GM19025 (cell line): ENCODE results near the gene ZBTB16.

Experiments used
- ATAC-seq: cut with Tn5 transposase; IDR thresholded peaks from one replicate; pipeline ENCODE4 v1.9.1; 2021; ENCODE audit warnings: mild to moderate bottlenecking, low read depth, moderate library complexity; ENCODE audit not compliant: unreplicated experiment

The ZBTB16 gene

GRCh38 chr11:114161486-114162250 lies 102.2 kb downstream of the ZBTB16 start:
- ATAC-seq: no peak

GRCh38 chr11:114162719-114163123 lies 103.2 kb downstream of the ZBTB16 start:
- ATAC-seq: no peak

GRCh38 chr11:114163229-114163631 lies 103.7 kb downstream of the ZBTB16 start:
- ATAC-seq: no peak

- no peak for ATAC-seq
These were observed 104.4 kb downstream of the ZBTB16 start for GRCh38 chr11:114163830-114164401.

GRCh38 chr11:114164546-114164945 lies 105.0 kb downstream of the ZBTB16 start:
- no peak for ATAC-seq

GRCh38 chr11:114165326-114166230 lies 106.1 kb downstream of the ZBTB16 start:
- no peak for ATAC-seq

GRCh38 chr11:114166362-114166761 lies 106.9 kb downstream of the ZBTB16 start:
- ATAC-seq: no peak

- ATAC-seq: no peak
These were observed 107.4 kb downstream of the ZBTB16 start for GRCh38 chr11:114166897-114167323.

- ATAC-seq: no peak
These were observed 107.8 kb downstream of the ZBTB16 start for GRCh38 chr11:114167355-114167754.

- ATAC-seq: no peak
These were observed 108.4 kb downstream of the ZBTB16 start for GRCh38 chr11:114167771-114168448.

- no peak for ATAC-seq
These were observed 109.2 kb downstream of the ZBTB16 start for GRCh38 chr11:114168691-114169090.

GRCh38 chr11:114169321-114169749 lies 109.8 kb downstream of the ZBTB16 start:
- no peak for ATAC-seq

GRCh38 chr11:114169821-114170220 lies 110.3 kb downstream of the ZBTB16 start:
- ATAC-seq: no peak

GRCh38 chr11:114170226-114170625 lies 110.7 kb downstream of the ZBTB16 start:
- ATAC-seq: no peak

GRCh38 chr11:114171257-114172054 lies 111.9 kb downstream of the ZBTB16 start:
- no peak for ATAC-seq

GRCh38 chr11:114172055-114172861 lies 112.7 kb downstream of the ZBTB16 start:
- no peak for ATAC-seq

- no peak for ATAC-seq
These were observed 113.4 kb downstream of the ZBTB16 start for GRCh38 chr11:114172871-114173444.

GRCh38 chr11:114173843-114174242 lies 114.3 kb downstream of the ZBTB16 start:
- no peak for ATAC-seq
